HEK293T (cell line): ENCODE measurements around the gene IL15RA.

Experiments used
- ARNT ChIP-seq: fragments of 450-650 bp; IDR thresholded peaks from 2 replicates; pipeline ENCODE4 v1.6.1; 2017; ENCODE audit warnings: mild to moderate bottlenecking
- BHLHE40 ChIP-seq: fragments of 450-650 bp; IDR thresholded peaks from 2 replicates; pipeline ENCODE4 v1.6.1; 2016; ENCODE audit warnings: mild to moderate bottlenecking, moderate library complexity, borderline replicate concordance
- CTBP1 ChIP-seq: fragments of 450-650 bp; IDR thresholded peaks from 2 replicates; pipeline ENCODE4 v1.6.1; 2016; ENCODE audit warnings: borderline replicate concordance
- LEF1 ChIP-seq: fragments of 450-650 bp; IDR thresholded peaks from 2 replicates; pipeline ENCODE4 v1.6.1; 2017; ENCODE audit warnings: mild to moderate bottlenecking, borderline replicate concordance
- SP1 ChIP-seq: fragments of 450-650 bp; IDR thresholded peaks from 2 replicates; pipeline ENCODE4 v1.6.1; 2017
- TARDBP ChIP-seq: fragments of 450-650 bp; IDR thresholded peaks from 2 replicates; pipeline ENCODE4 v1.6.1; 2016

DNA sequence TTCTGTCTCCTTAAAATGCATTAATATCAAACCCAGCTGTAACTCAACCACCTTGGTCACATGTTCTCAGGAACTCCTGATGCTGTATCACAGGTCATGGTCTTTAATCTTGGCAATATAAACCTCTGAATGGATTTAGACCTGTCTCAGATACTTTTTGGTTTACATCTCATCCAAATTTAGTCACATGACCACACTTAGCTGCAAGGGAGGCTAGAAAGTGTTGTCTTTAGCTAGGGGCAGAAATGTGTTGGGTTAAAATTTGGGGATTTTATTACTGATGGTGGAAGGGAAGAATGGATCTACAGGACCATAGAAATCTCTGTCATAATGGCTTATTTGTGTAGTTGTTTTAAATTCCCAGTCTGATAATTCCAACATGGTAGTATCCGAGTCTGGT is 29.6 kb upstream of the IL15RA start:
- TF ChIP-seq CTBP1 (no peak), SP1 (no peak), BHLHE40 (no peak), TARDBP (no peak), ARNT (no peak), LEF1 (no peak)
